GM21717 (cell line): Measurements from ENCODE around the gene CYP4F11.
"Not testable (repeated sequence)": the region's sequence is repeated elsewhere in the genome, so short reads cannot be mapped to it uniquely, and the experiment has no call there.

Experiments
- ATAC-seq: cut with Tn5 transposase; IDR thresholded peaks from one replicate; pipeline ENCODE4 v1.9.1; 2021; ENCODE audit warnings: mild to moderate bottlenecking, moderate library complexity; ENCODE audit not compliant: unreplicated experiment

Gene CYP4F11

GRCh38 chr19:15926484-15926883 lies 7.8 kb downstream of the CYP4F11 start:
- no peak for ATAC-seq

GRCh38 chr19:15923702-15924101 lies 10.6 kb downstream of the CYP4F11 start:
- no peak for ATAC-seq

GRCh38 chr19:15922021-15922420 lies 12.3 kb downstream of the CYP4F11 start:
- ATAC-seq = no peak

GRCh38 chr19:15919243-15919642 lies 15.1 kb downstream of the CYP4F11 start:
- no peak for ATAC-seq

- no peak for ATAC-seq
Observed at GRCh38 chr19:15915109-15915508, 19.2 kb downstream of the CYP4F11 start.

GRCh38 chr19:15913830-15914229 lies 20.5 kb downstream of the CYP4F11 start:
- ATAC-seq = no peak

- ATAC-seq = no peak
Observed at GRCh38 chr19:15913384-15913783, 20.9 kb downstream of the CYP4F11 start.

GRCh38 chr19:15911599-15912235 lies 22.6 kb downstream of the CYP4F11 start:
- no peak for ATAC-seq

GRCh38 chr19:15905026-15905425 lies 29.3 kb downstream of the CYP4F11 start:
- ATAC-seq = no peak

GRCh38 chr19:15902898-15903297 lies 31.4 kb downstream of the CYP4F11 start:
- ATAC-seq = not testable (repeated sequence)

GRCh38 chr19:15902254-15902653 lies 32.1 kb downstream of the CYP4F11 start:
- ATAC-seq = no peak

- no peak for ATAC-seq
Observed at GRCh38 chr19:15900504-15900903, 33.8 kb downstream of the CYP4F11 start.

- ATAC-seq = not testable (repeated sequence)
Observed at GRCh38 chr19:15900032-15900431, 34.3 kb downstream of the CYP4F11 start.

GRCh38 chr19:15899561-15899960 lies 34.8 kb downstream of the CYP4F11 start:
- not testable (repeated sequence) for ATAC-seq

- no peak for ATAC-seq
Observed at GRCh38 chr19:15897738-15898276, 36.5 kb downstream of the CYP4F11 start, which contains the start of gene CYP4F2. Gene CYP4F2 (minus strand): TSS chr19:15898074. CDS start chr19:15897611, 463 bp downstream.

GRCh38 chr19:15897026-15897737 lies 37.1 kb downstream of the CYP4F11 start:
- ATAC-seq = no peak

- no peak for ATAC-seq
Observed at GRCh38 chr19:15895876-15896430, 38.4 kb downstream of the CYP4F11 start.

- no peak for ATAC-seq
Observed at GRCh38 chr19:15894359-15894758, 40.0 kb downstream of the CYP4F11 start.

GRCh38 chr19:15893477-15893876 lies 40.9 kb downstream of the CYP4F11 start:
- no peak for ATAC-seq

GRCh38 chr19:15892012-15892411 lies 42.3 kb downstream of the CYP4F11 start:
- no peak for ATAC-seq

- ATAC-seq = no peak
Observed at GRCh38 chr19:15891434-15891833, 42.9 kb downstream of the CYP4F11 start.

- not testable (repeated sequence) for ATAC-seq
Observed at GRCh38 chr19:15889339-15889738, 45.0 kb downstream of the CYP4F11 start.
